Activated T-helper 17 cell treated with anti-CD3 and anti-CD28 coated beads, Interleukin-2, amount 50 U/mL, for 72 hours (primary cell): ENCODE measurements around the gene IGSF21. TPM values are rescaled to one million over a fixed set of nuclear protein-coding genes. Genes with fewer than 3 reads are reported as not detected.
"Not testable (repeated sequence)": the region's sequence is repeated elsewhere in the genome, so short reads cannot be mapped to it uniquely, and the experiment has no call there.

ENCODE experiments used
- ATAC-seq: fragments of 150-1000 bp; cut with Tn5 transposase; replicated peaks from 2 replicates; pipeline ENCODE4 v1.10.0; 2021; ENCODE audit warnings: mild to moderate bottlenecking, moderate library complexity
- H3K27ac Mint-ChIP-seq: one replicate; pipeline ENCODE4 v1.8.0; 2022; ENCODE audit warnings: mixed read lengths
- H3K27me3 Mint-ChIP-seq: one replicate; pipeline ENCODE4 v1.8.0; 2022; ENCODE audit warnings: mixed read lengths
- H3K36me3 Mint-ChIP-seq: one replicate; pipeline ENCODE4 v1.8.0; 2022; ENCODE audit warnings: low read depth, mild to moderate bottlenecking, mixed read lengths
- H3K4me1 Mint-ChIP-seq: one replicate; pipeline ENCODE4 v1.8.0; 2022; ENCODE audit warnings: mixed read lengths
- H3K4me3 Mint-ChIP-seq: one replicate; pipeline ENCODE4 v1.8.0; 2022; ENCODE audit warnings: mild to moderate bottlenecking, mixed read lengths
- H3K9me3 Mint-ChIP-seq: one replicate; pipeline ENCODE4 v1.8.0; 2022; ENCODE audit warnings: mixed read lengths
- total RNA-seq, 2 donors: library from RNA; stranded (reverse); gene quantifications; one replicate each; pipeline ENCODE4 v1.2.3, GENCODE V29; 2022

Gene IGSF21
- total RNA-seq, 2 donors from 2014 or later = not detected

DNA sequence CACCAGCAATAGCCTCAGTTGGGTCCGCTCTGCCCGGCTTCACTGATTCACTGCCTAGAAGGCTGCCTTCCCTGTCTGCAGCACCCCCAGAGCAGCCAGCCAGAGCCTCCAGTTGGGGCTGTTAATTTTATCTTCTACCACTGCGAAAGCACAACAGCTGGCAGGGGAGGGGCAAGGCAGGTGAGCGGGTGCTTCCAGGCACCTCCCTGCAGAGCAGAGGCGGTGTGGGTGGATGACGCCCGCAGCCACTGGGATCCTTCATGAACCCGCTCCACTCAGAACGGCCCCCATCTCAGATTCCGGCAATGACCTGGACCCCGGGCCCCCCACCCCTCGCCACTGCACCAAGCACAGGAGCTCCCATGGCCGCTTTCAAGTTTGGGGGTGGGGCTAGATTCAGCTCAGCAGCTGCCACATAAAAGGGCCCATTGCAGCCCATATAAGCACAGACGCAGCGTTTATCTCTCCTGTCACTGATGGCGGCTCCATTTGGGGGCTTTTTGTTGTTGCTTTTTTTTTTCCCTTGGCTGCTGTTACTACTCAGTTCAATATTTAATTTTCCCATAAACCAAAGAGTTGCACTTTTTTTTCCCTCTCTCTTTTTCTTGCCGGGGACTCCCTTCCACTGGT is 245.2 kb downstream of the IGSF21 start:
- Mint-ChIP-seq H3K27ac (no peak overlapping the region), H3K9me3 (no peaks in the 10 kb centered on the region), H3K27me3 (peaks cover 46% of the 10 kb centered on the region), H3K4me3 (no peak overlapping the region), H3K36me3 (no peaks in the 10 kb centered on the region), H3K4me1 (no peaks in the 10 kb centered on the region)
- no peak for ATAC-seq

DNA sequence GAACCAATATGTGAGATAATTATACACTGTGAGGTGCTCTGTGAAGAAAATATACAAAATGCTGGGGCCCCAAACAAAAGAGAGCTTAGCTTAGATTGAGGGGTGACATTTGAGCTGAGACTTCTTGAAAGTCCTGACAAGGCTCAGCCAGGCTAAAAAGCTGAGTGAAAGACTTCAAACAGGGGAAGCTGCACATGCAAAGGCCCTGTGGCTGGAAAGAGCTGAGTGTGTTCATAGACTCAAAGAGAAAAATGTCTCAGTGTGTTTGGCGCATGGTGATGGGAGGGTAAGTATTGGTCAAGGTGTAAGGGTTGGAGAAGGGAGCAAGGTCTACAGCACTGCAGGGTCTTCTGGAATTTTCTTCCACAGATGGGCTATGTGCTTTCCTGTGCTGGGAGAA is 245.9 kb downstream of the IGSF21 start:
- Mint-ChIP-seq H3K27me3 (peaks cover 49% of the 10 kb centered on the region), H3K4me3 (no peak overlapping the region), H3K27ac (no peak overlapping the region), H3K36me3 (no peaks in the 10 kb centered on the region), H3K4me1 (no peaks in the 10 kb centered on the region), H3K9me3 (no peaks in the 10 kb centered on the region)
- no peak for ATAC-seq

DNA sequence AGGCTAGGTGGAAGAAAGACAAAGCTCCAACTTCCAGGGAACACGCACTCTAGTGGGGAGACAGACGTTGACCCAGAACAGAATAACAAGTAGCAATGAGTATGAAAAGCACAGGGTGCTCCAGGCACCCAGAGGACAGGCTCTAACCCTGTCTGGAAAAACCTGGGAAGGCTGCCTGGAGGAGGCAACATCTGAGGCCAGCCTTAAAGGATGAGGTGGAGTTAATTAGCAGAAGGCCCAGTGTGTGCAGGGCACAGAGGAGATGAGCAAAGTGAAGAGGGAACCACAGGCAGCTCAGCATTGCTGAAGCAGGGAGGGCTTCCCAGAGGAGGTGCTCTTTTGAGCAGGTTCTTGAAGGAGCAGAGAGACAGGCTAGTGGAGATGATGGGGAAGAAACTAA is 246.4 kb downstream of the IGSF21 start:
- Mint-ChIP-seq H3K27ac (no peak overlapping the region), H3K4me3 (no peak overlapping the region), H3K4me1 (no peaks in the 10 kb centered on the region), H3K27me3 (peaks cover 48% of the 10 kb centered on the region), H3K36me3 (no peaks in the 10 kb centered on the region), H3K9me3 (no peaks in the 10 kb centered on the region)
- ATAC-seq = no peak

DNA sequence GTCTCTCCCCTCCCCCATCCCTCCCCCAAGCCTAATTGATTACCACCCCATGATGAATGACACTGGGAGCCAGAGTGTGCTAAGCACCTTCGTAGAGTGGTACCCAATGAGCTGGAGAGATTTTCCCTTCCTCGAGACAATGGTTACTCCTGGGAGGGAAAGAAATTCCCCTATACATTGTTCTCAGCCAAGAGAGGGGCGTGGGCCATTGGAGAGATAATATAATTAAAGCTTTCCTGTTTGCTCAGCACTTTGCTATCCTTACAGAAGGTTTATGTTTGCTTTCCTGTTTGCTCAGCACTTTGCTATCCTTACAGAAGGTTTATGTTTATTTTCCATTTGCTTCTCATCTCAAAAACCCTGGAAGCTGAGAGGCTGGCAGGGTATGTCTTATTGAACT is 247.0 kb downstream of the IGSF21 start:
- Mint-ChIP-seq H3K36me3 (no peaks in the 10 kb centered on the region), H3K27me3 (peaks cover 43% of the 10 kb centered on the region), H3K4me1 (no peaks in the 10 kb centered on the region), H3K27ac (no peak overlapping the region), H3K9me3 (no peaks in the 10 kb centered on the region), H3K4me3 (no peak overlapping the region)
- ATAC-seq = no peak

DNA sequence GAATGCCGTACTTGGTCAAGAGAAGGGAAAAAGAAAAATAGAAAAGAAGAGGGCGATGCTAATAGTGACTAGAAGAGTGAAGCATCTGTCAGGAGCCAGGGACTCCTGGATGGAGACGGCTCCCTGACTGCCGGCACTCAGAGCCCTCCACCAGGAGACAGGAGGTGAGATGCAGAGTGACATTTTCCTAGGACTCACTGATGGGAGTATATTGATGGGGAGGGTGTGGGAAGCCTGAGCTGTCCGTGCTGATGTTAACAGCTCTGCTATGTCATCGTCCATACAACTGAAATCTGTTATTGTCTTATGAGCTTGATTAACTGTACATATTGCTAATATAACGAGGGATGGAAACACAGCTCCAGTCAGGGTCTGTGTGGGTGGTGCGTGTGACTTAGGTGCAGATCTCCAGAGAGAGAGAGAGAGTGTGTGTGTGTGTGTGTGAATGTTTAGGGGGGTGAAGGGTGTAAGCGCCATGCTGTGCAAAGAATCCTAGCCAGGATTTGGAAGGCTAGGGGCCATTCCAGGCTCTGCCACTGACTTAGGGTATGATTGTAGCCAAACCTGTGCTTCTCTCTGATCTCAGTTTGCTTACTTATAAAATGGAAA is 250.1 kb downstream of the IGSF21 start:
- H3K27me3 Mint-ChIP-seq = peaks cover 38% of the 10 kb centered on the region
- no peak overlapping the region for H3K4me3 Mint-ChIP-seq
- H3K27ac Mint-ChIP-seq = no peak overlapping the region
- no peaks in the 10 kb centered on the region for H3K4me1 Mint-ChIP-seq
- ATAC-seq = no peak
- H3K36me3 Mint-ChIP-seq = no peaks in the 10 kb centered on the region
- no peaks in the 10 kb centered on the region for H3K9me3 Mint-ChIP-seq

DNA sequence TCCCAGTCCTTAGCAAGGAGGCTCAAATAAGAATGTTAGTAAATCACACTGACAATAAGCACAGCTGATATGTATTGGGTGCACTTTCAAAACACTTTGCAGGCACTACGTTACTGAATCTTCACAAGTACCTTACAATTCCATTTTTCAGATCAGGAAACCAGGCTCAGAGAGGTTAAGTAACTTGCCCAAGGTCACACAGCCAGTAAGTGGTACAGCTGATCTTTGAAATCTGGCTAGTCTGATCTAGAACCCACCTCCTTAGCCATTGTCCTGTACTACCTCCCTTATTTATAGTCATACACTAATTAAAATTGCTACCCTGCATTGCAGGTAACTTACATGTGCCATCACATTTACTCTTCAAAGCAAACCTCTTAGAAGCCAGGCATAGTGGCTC is 251.0 kb downstream of the IGSF21 start:
- Mint-ChIP-seq H3K9me3 (no peaks in the 10 kb centered on the region), H3K4me3 (no peak overlapping the region), H3K27ac (no peak overlapping the region), H3K27me3 (peaks cover 38% of the 10 kb centered on the region), H3K4me1 (no peaks in the 10 kb centered on the region), H3K36me3 (no peaks in the 10 kb centered on the region)
- no peak for ATAC-seq

DNA sequence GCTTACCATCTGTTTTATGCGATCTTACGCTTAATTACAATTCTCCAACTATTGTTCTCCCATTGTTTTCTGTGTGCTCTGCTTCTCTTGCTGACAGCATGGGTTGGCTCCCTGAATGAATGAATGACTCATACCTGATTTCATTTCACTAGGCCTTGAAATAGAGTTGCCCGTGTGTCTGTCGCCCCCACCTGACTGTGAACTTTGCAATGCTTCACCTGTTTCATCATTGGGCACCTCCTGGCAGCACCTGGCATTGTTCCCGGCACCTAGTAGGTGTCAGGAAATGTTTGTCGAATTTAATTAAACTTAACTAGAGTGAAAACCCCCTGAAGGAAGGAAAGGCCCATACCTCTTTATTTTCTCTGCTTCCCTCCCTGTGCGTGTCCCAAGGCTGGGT is 252.7 kb downstream of the IGSF21 start:
- no peaks in the 10 kb centered on the region for H3K4me1 Mint-ChIP-seq
- no peaks in the 10 kb centered on the region for H3K36me3 Mint-ChIP-seq
- no peaks in the 10 kb centered on the region for H3K9me3 Mint-ChIP-seq
- no peak overlapping the region for H3K27ac Mint-ChIP-seq
- H3K4me3 Mint-ChIP-seq = no peak overlapping the region
- H3K27me3 Mint-ChIP-seq = peaks cover 39% of the 10 kb centered on the region
- ATAC-seq = no peak

DNA sequence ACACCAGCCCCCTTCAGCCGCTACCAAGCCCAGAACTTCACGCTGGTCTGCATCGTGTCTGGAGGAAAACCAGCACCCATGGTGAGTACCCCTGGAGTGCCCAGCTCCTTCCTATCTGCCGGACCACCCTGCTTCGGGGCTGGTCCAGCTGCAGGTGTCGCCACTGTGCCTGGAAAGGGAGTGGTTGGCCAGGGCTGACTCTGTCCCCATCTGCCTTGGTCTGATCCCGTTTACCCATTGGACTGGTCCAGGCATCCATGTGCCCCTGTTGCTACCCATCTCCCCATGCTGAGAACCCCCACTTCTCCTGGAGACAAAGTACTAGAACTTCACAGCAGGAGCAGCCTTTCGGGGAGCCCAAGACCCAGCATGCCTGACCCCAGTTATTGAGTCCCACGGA is 254.6 kb downstream of the IGSF21 start:
- Mint-ChIP-seq H3K27ac (no peak overlapping the region), H3K4me1 (no peaks in the 10 kb centered on the region), H3K36me3 (no peaks in the 10 kb centered on the region), H3K27me3 (peaks cover 41% of the 10 kb centered on the region), H3K9me3 (no peaks in the 10 kb centered on the region), H3K4me3 (no peak overlapping the region)
- no peak for ATAC-seq

DNA sequence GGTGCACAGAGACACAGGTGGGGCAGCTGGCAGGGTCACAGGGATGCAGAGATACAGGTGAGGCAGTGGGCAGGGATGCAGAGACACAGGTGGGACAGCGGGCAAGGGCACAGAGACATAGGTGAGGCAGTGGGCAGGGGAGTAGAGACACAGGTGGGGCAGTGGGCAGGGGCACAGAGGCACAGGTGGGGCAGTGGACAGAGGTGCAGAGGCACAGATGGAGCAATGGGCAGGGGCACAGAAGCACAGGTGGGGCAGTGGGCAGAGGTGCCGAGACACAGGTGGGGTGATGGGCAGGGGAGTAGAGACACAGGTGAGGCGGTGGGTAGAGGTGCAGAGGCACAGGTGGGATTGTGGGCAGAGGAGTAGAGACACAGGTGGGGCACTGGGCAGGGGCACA is 255.8 kb downstream of the IGSF21 start:
- Mint-ChIP-seq H3K27ac (no peak overlapping the region), H3K27me3 (peaks cover 34% of the 10 kb centered on the region), H3K4me3 (no peak overlapping the region), H3K4me1 (no peaks in the 10 kb centered on the region), H3K9me3 (no peaks in the 10 kb centered on the region), H3K36me3 (no peaks in the 10 kb centered on the region)
- no peak for ATAC-seq

DNA sequence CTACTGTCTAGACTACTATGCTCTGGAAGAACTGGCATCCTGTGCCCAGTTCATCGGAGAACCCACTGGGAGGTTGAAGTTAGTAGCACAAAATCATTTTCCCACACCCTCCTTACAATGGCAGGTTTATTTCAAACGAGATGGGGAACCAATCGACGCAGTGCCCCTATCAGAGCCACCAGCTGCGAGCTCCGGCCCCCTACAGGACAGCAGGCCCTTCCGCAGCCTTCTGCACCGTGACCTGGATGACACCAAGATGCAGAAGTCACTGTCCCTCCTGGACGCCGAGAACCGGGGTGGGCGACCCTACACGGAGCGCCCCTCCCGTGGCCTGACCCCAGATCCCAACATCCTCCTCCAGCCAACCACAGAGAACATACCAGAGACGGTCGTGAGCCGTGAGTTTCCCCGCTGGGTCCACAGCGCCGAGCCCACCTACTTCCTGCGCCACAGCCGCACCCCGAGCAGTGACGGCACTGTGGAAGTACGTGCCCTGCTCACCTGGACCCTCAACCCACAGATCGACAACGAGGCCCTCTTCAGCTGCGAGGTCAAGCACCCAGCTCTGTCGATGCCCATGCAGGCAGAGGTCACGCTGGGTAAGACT is 257.6 kb downstream of the IGSF21 start:
- Mint-ChIP-seq H3K4me3 (no peak overlapping the region), H3K9me3 (no peaks in the 10 kb centered on the region), H3K27ac (no peak overlapping the region), H3K27me3 (peaks cover 44% of the 10 kb centered on the region), H3K36me3 (no peaks in the 10 kb centered on the region), H3K4me1 (no peaks in the 10 kb centered on the region)
- no peak for ATAC-seq

DNA sequence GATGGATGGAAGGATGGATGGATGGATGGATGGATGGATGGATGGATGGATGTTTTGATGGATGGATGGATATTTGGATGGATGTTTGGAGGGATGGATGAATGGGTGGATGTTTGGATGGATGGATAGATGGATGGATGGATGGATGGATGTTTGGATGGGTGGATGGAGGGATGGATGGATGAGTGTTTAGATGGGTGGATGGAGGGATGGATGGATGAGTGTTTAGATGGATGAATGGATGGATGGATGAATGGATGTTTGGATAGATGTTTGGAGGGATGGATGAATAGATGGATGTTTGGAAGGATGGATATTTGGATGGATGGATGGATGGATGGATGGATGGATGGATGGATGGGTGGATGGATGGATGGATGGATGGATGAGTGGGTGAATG is 264.9 kb downstream of the IGSF21 start:
- not testable (repeated sequence) for H3K36me3 Mint-ChIP-seq, H3K4me3 Mint-ChIP-seq, H3K9me3 Mint-ChIP-seq, H3K4me1 Mint-ChIP-seq, H3K27ac Mint-ChIP-seq, ATAC-seq
- peaks cover 20% of the 10 kb centered on the region for H3K27me3 Mint-ChIP-seq

DNA sequence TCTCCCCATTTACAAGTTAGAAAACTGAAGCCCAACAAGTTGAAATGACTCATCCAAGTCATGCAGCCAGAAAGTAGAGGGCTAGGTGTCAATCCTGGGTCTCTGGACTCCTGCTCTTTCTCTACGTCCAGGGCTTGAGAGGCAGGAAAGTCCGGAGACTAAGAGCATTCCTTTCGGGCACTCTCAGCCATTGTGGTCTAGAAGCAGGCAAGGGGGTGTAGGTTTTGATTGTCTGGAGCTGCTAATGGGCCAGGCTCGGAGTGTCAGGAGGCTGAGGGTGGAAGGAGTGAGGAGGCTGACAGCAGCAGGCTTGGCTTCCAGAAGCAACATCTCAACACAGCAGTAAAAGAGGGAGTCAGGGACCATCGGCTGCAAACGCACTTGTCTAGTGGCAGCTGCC is 265.6 kb downstream of the IGSF21 start:
- Mint-ChIP-seq H3K27me3 (peaks cover 20% of the 10 kb centered on the region), H3K36me3 (no peaks in the 10 kb centered on the region), H3K27ac (no peak overlapping the region), H3K9me3 (no peaks in the 10 kb centered on the region), H3K4me3 (no peak overlapping the region), H3K4me1 (no peaks in the 10 kb centered on the region)
- ATAC-seq = no peak

DNA sequence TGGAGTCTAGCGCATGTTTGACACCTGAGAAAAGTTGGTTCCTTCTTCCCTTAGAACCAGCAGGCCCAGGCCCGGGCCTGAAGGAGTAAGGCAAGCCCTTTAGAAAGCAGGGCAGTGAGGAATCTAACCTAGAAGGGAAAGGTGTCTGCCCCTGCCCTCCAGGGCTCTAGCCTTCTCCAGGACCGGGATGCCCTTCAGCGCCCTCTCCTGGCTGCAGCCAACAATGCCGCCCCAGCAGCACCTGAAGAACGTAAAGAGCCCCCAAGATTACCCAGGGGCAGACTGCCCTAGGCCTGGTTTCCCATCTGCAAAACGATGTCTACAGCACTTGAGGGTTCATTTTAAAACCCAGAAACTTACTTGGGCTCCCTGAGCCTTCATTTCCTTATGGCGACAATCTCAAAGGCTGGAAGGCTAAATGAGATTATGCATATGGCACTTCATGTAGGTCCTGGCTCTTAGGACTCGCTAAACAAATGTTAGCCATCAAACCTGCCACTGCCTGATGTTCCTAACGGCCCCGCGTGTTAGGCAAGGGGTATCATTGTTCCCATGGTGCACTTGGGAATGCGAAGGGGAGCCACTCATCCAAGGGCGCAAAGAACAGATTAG is 266.4 kb downstream of the IGSF21 start:
- Mint-ChIP-seq H3K36me3 (no peaks in the 10 kb centered on the region), H3K4me3 (no peak overlapping the region), H3K9me3 (no peaks in the 10 kb centered on the region)

DNA sequence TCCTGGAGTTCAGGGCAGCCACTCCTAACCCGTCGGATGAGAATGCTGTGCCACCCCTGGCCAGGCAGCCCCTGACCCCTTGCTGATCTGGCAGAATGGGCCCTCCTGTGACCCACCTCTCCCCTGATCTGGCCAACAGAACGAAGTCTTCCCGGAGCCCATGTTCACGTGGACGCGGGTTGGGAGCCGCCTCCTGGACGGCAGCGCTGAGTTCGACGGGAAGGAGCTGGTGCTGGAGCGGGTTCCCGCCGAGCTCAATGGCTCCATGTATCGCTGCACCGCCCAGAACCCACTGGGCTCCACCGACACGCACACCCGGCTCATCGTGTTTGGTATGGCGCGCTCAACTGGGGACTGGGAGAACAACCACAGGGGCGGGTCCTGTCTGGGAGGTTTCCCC is 269.1 kb downstream of the IGSF21 start:
- no peak for ATAC-seq
- peaks cover 3% of the 10 kb centered on the region for H3K9me3 Mint-ChIP-seq
- H3K27ac Mint-ChIP-seq = no peak overlapping the region

More for the DNA sequence above, 266.4 kb downstream of the IGSF21 start:
- H3K4me1 Mint-ChIP-seq = no peaks in the 10 kb centered on the region
- no peak overlapping the region for H3K27ac Mint-ChIP-seq
- peaks cover 20% of the 10 kb centered on the region for H3K27me3 Mint-ChIP-seq
- no peak for ATAC-seq

DNA sequence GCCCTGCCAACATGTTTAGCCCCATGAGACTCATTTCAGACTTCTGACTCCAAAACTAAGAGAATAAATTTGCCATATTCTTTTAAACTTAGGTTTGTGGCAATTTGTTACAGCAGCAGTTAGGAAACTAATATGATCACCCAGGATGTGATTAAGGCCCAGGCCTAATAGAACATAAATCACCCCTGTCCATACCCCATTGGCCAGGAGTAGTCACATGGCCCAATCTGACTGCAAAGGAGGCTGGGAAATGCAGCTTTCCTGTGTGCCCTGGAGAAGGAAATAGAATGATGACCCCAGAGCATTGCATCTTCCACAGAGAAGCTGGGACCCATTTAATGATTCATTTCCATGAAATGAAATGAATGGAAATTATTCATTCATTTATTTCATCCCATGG is 272.7 kb downstream of the IGSF21 start:
- peaks cover 31% of the 10 kb centered on the region for H3K27me3 Mint-ChIP-seq
- H3K9me3 Mint-ChIP-seq = peaks cover 3% of the 10 kb centered on the region
- H3K4me1 Mint-ChIP-seq = peaks cover 5% of the 10 kb centered on the region
- H3K4me3 Mint-ChIP-seq = no peak overlapping the region
- H3K27ac Mint-ChIP-seq = no peak overlapping the region
- H3K36me3 Mint-ChIP-seq = no peaks in the 10 kb centered on the region
- ATAC-seq = no peak

More for the DNA sequence above, 269.1 kb downstream of the IGSF21 start:
- Mint-ChIP-seq H3K4me1 (no peaks in the 10 kb centered on the region), H3K27me3 (peaks cover 23% of the 10 kb centered on the region), H3K4me3 (no peak overlapping the region), H3K36me3 (no peaks in the 10 kb centered on the region)
